GM12878 (cell line): ENCODE measurements around the gene CAMTA1. TPM values are rescaled to one million over a fixed set of nuclear protein-coding genes. Genes with fewer than 3 reads are reported as not detected.

Experiments used
- ATAC-seq: fragments of 200-7000 bp; cut with Tn5 transposase; 3 replicates; pipeline ENCODE4 v1.9.1; 2020; ENCODE audit warnings: mild to moderate bottlenecking, moderate library complexity
- BruUV-seq: library from RNA; stranded (reverse); fragments of 400-500 nt; replicated peaks from 2 replicates; lab custom pipeline; 2021; lab: Mats Ljungman, UMichigan
- CTCF ChIA-PET: fragments of 300-600 bp; sonication (Branson Sonifier 250); formaldehyde crosslinking; extraction: SDS; loops from one replicate; lab custom pipeline; 2021; ENCODE audit warnings: inconsistent platforms; lab: Yijun Ruan, JAX
- POLR2A ChIA-PET: fragments of 350-600 bp; formaldehyde crosslinking; extraction: SDS; loops from one replicate; lab custom pipeline; 2021; ENCODE audit warnings: inconsistent platforms; lab: Charles Lee
- RAD21 ChIA-PET: fragments of 300-600 bp; sonication (Branson Sonifier 250); formaldehyde crosslinking; loops from one replicate; lab custom pipeline; 2023; ENCODE audit warnings: antibody characterized with exemption; ENCODE audit not compliant: unreplicated experiment; lab: Charles Lee
- SMC1A ChIA-PET: fragments of 300-600 bp; sonication (Branson Sonifier 250); formaldehyde crosslinking; loops from one replicate; lab custom pipeline; 2023; ENCODE audit not compliant: unreplicated experiment, uncharacterized antibody; lab: Charles Lee
- DNase-seq: peaks from one replicate; pipeline ENCODE4 v3.0.0-alpha.2; 2011; ENCODE audit warnings: low read depth, low spot score
- FAIRE-seq: peaks from 3 replicates; lab custom pipeline; 2011; peaks lifted over from hg19 to GRCh38; lab: Jason Lieb, UNC
- H2AFZ ChIP-seq: 2 replicates; pipeline ENCODE4 v1.6.0; 2011; ENCODE audit warnings: low read depth, low read length, control low read depth; ENCODE audit not compliant: control insufficient read depth
- H3K27ac ChIP-seq: 2 replicates; pipeline ENCODE4 v1.5.1; 2011; ENCODE audit warnings: control low read depth; ENCODE audit not compliant: control insufficient read depth, insufficient read depth
- H3K27me3 ChIP-seq, 2 experiments: replicated peaks in 1 of 2; 2 replicates each; pipeline versions ENCODE4 v1.6.0 to v1.6.1; 2011; ENCODE audit warnings: low read length in 1 of 2; ENCODE audit not compliant: control insufficient read depth in 2 of 2, insufficient read depth in 2 of 2
- H3K36me3 ChIP-seq, 2 experiments: 2 replicates each; pipeline ENCODE4 v1.5.1; 2011; ENCODE audit warnings: low read length in 1 of 2; ENCODE audit not compliant: control insufficient read depth in 2 of 2, insufficient read depth in 2 of 2
- H3K4me1 ChIP-seq: 2 replicates; pipeline ENCODE4 v1.6.1; 2011; ENCODE audit warnings: mild to moderate bottlenecking, low read length, moderate library complexity, mixed read lengths; ENCODE audit not compliant: control insufficient read depth, insufficient read depth
- H3K4me2 ChIP-seq: 2 replicates; pipeline ENCODE4 v1.6.0; 2011; ENCODE audit warnings: control low read depth; ENCODE audit not compliant: control insufficient read depth, insufficient read depth
- H3K4me3 ChIP-seq: fragments of 200-600 bp; sonication (generic); 2 replicates; pipeline ENCODE4 v1.5.1; 2016
- H3K79me2 ChIP-seq: 2 replicates; pipeline ENCODE4 v1.6.0; 2011; ENCODE audit warnings: low read length; ENCODE audit not compliant: control insufficient read depth, insufficient read depth
- H3K9ac ChIP-seq: 2 replicates; pipeline ENCODE4 v1.8.0; 2011; ENCODE audit warnings: low read length, control low read depth, mixed read lengths; ENCODE audit not compliant: control insufficient read depth, insufficient read depth
- H3K9me3 ChIP-seq: replicated peaks from 3 replicates; pipeline ENCODE4 v1.5.1; 2011; ENCODE audit warnings: mild to moderate bottlenecking, low read length; ENCODE audit not compliant: control insufficient read depth, insufficient read depth
- H4K20me1 ChIP-seq: 2 replicates; pipeline ENCODE4 v1.6.0; 2011; ENCODE audit not compliant: control insufficient read depth, insufficient read depth
- BACH1 ChIP-seq: fragments of 450-650 bp; IDR thresholded peaks from 2 replicates; pipeline ENCODE4 v1.6.1; 2017; ENCODE audit warnings: mild to moderate bottlenecking, borderline replicate concordance
- BHLHE40 ChIP-seq, 2 experiments: fragments of 450-650 bp in 1 of 2; IDR thresholded peaks; 2 replicates each; pipeline ENCODE4 v1.6.1; 2011 to 2017; ENCODE audit warnings: low read depth in 2 of 2, borderline replicate concordance in 1 of 2, improper control_type of control experiment in 1 of 2, low read length in 1 of 2, mild to moderate bottlenecking in 1 of 2
- EZH2 ChIP-seq: IDR thresholded peaks from 2 replicates; pipeline ENCODE4 v1.6.1; 2012; ENCODE audit warnings: low read depth, mild to moderate bottlenecking, control low read depth, inconsistent platforms, low read length, borderline replicate concordance; ENCODE audit not compliant: control insufficient read depth
- HDAC6 ChIP-seq: fragments of 200-600 bp; sonication (generic); IDR thresholded peaks from one replicate; pipeline ENCODE4 v1.8.0; 2017; ENCODE audit warnings: antibody characterized with exemption; ENCODE audit not compliant: unreplicated experiment
- KAT2A ChIP-seq: conservative IDR thresholded peaks from 2 replicates; pipeline ENCODE4 v1.6.1; 2011; ENCODE audit warnings: low read depth, low read length; ENCODE audit not compliant: control insufficient read depth
- NFIC ChIP-seq: IDR thresholded peaks from 2 replicates; pipeline ENCODE4 v1.6.1; 2012; ENCODE audit warnings: low read depth, mild to moderate bottlenecking, inconsistent platforms, low read length, moderate library complexity
- PKNOX1 ChIP-seq: fragments of 450-650 bp; IDR thresholded peaks from 2 replicates; pipeline ENCODE4 v1.6.1; 2016; ENCODE audit warnings: mild to moderate bottlenecking
- SMAD1 ChIP-seq: fragments of 450-650 bp; IDR thresholded peaks from 2 replicates; pipeline ENCODE4 v1.6.1; 2018; ENCODE audit warnings: mild to moderate bottlenecking, low read depth; ENCODE audit not compliant: partially characterized antibody
- SPI1 ChIP-seq: IDR thresholded peaks from 2 replicates; pipeline ENCODE4 v1.6.1; 2011; ENCODE audit warnings: low read depth, mild to moderate bottlenecking, low read length, moderate library complexity, borderline replicate concordance; ENCODE audit not compliant: insufficient read depth
- SRF ChIP-seq, 2 experiments: IDR thresholded peaks; 2 replicates each; pipeline ENCODE4 v1.6.1; 2011; ENCODE audit warnings: low read depth in 2 of 2, low read length in 2 of 2, mild to moderate bottlenecking in 1 of 2, moderate library complexity in 1 of 2
- SUZ12 ChIP-seq: fragments of 200-600 bp; sonication (generic); IDR thresholded peaks from one replicate; pipeline ENCODE4 v1.6.1; 2018; ENCODE audit warnings: antibody characterized with exemption, mild to moderate bottlenecking; ENCODE audit not compliant: unreplicated experiment
- ZNF24 ChIP-seq: fragments of 450-650 bp; IDR thresholded peaks from 2 replicates; pipeline ENCODE4 v1.6.1; 2017; ENCODE audit warnings: antibody characterized with exemption, mild to moderate bottlenecking
- WGBS: methylation state at CpG from one replicate; pipeline ENCODE4 v1.1.6; 2016; ENCODE audit warnings: low lambda C conversion rate; ENCODE audit not compliant: insufficient replicate concordance, insufficient coverage; ENCODE audit errors: missing lambda C conversion rate; 5-methylcytosine and 5-hydroxymethylcytosine counted together
- in situ Hi-C: fragments of 300-500 bp; cut with MboI; formaldehyde crosslinking; loops from 9 replicates; pipeline ENCODE4 v1.14.3; 2018; ENCODE audit warnings: mixed read lengths
- intact Hi-C: fragments of 100-400 bp; cut with micrococcal nuclease; formaldehyde crosslinking; loops from one replicate; pipeline ENCODE4 v1.14.2; 2022; ENCODE audit not compliant: unreplicated experiment
- polyA plus RNA-seq, 11 experiments: library from polyadenylated mRNA; depleted of rRNA in 4 of 11; unstranded in 6 of 11; stranded (reverse) in 5 of 11; fragments of >200 nt; fragmentation: Nextera tagmentation in 4 of 11; fragmentation: Illumina TruSeq in 1 of 11; extraction: Ambion mirVana in 4 of 11; extraction: Trizol in 1 of 11; gene quantifications; 1 replicate in 1 of 11; 2 replicates in 10 of 11; pipeline versions ENCODE4 v1.2.1 to v1.2.3, GENCODE V29; 2011 to 2016; ENCODE audit warnings: inconsistent platforms in 2 of 11, missing spikeins in 2 of 11, low read depth in 1 of 11
- total RNA-seq, 4 experiments: library from RNA; depleted of rRNA in 3 of 4; stranded (reverse); fragments of >200 nt in 3 of 4; fragmentation: Illumina TruSeq in 1 of 4; extraction: Trizol in 1 of 4; gene quantifications; 2 replicates each; pipeline versions ENCODE4 v1.2.1 to v1.2.3, GENCODE V29; 2013 to 2021
- TF ChIP-seq, protein P1 (sequence below): IDR thresholded peaks from 2 replicates; pipeline ENCODE4 v1.6.1; 2012; ENCODE audit warnings: low read depth, low read length, improper control_type of control experiment
- TF ChIP-seq, protein P2 (sequence below): fragments of 150-350 bp; IDR thresholded peaks from 2 replicates; pipeline ENCODE4 v1.6.1; 2016; ENCODE audit warnings: low read depth, low read length
- TF ChIP-seq, protein P3 (sequence below): IDR thresholded peaks from 2 replicates; pipeline ENCODE4 v1.6.1; 2011; ENCODE audit warnings: low read depth, low read length, improper control_type of control experiment, borderline replicate concordance
- TF ChIP-seq, protein P4 (sequence below): IDR thresholded peaks from 2 replicates; pipeline ENCODE4 v1.6.1; 2011; ENCODE audit warnings: mild to moderate bottlenecking, low read depth, low read length, moderate library complexity; ENCODE audit not compliant: insufficient replicate concordance

The CAMTA1 gene
- total and polyA plus RNA-seq, 10 of the 15 experiments (the other 5 are each of a cell fraction or from before 2014, with no cell fraction given) = 37.7 to 148 (median 76.4) TPM

GRCh38 chr1:7568053-7568452 is 782.8 kb downstream of the CAMTA1 start:
- intact Hi-C loops (no loop called here), in situ Hi-C loops (no loop called here)
- ATAC-seq (no peak), FAIRE-seq (no peak), DNase-seq (no peak)
- no peaks in the 10 kb centered on the region for H3K36me3 ChIP-seq
- no peak overlapping the region for H3K4me2 ChIP-seq
- H3K9ac ChIP-seq = no peak overlapping the region
- no peaks in the 10 kb centered on the region for H3K27me3 ChIP-seq
- H3K79me2 ChIP-seq = no peaks in the 10 kb centered on the region
- no TSS peak for BruUV-seq
- no peaks in the 10 kb centered on the region for H3K4me1 ChIP-seq
- RAD21 ChIA-PET = no interaction called here
- no peaks in the 10 kb centered on the region for H4K20me1 ChIP-seq
- H3K9me3 ChIP-seq = no peaks in the 10 kb centered on the region; the same call in 2 of the 3 replicates
- POLR2A ChIA-PET = no interaction called here
- SMC1A ChIA-PET = no interaction called here
- CTCF ChIA-PET = no interaction called here
- WGBS = 59% methylated on average over 4 of the region's 4 CpGs
- no peak overlapping the region for H3K27ac ChIP-seq
- H3K4me3 ChIP-seq = no peak overlapping the region
- no peak overlapping the region for H2AFZ ChIP-seq
- TF ChIP-seq SRF (IDR thresholded peaks at IDR 0.05; ENCODE audit: low read depth in 2 of 2, low read length in 2 of 2) (no peak), KAT2A (no peak), SUZ12 (no peak), HDAC6 (no peak), PKNOX1 (no peak), ZNF24 (no peak), SPI1 (no peak), NFIC (no peak), EZH2 (no peak), SMAD1 (no peak), BACH1 (no peak), BHLHE40 (IDR thresholded peaks at IDR 0.05; ENCODE audit: borderline replicate concordance in 1 of 2, low read depth in 2 of 2, low read length in 1 of 2) (no peak)
- TF ChIP-seq, protein P1, sequence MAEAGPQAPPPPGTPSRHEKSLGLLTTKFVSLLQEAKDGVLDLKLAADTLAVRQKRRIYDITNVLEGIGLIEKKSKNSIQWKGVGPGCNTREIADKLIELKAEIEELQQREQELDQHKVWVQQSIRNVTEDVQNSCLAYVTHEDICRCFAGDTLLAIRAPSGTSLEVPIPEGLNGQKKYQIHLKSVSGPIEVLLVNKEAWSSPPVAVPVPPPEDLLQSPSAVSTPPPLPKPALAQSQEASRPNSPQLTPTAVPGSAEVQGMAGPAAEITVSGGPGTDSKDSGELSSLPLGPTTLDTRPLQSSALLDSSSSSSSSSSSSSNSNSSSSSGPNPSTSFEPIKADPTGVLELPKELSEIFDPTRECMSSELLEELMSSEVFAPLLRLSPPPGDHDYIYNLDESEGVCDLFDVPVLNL = no peak
- TF ChIP-seq, protein P2, sequence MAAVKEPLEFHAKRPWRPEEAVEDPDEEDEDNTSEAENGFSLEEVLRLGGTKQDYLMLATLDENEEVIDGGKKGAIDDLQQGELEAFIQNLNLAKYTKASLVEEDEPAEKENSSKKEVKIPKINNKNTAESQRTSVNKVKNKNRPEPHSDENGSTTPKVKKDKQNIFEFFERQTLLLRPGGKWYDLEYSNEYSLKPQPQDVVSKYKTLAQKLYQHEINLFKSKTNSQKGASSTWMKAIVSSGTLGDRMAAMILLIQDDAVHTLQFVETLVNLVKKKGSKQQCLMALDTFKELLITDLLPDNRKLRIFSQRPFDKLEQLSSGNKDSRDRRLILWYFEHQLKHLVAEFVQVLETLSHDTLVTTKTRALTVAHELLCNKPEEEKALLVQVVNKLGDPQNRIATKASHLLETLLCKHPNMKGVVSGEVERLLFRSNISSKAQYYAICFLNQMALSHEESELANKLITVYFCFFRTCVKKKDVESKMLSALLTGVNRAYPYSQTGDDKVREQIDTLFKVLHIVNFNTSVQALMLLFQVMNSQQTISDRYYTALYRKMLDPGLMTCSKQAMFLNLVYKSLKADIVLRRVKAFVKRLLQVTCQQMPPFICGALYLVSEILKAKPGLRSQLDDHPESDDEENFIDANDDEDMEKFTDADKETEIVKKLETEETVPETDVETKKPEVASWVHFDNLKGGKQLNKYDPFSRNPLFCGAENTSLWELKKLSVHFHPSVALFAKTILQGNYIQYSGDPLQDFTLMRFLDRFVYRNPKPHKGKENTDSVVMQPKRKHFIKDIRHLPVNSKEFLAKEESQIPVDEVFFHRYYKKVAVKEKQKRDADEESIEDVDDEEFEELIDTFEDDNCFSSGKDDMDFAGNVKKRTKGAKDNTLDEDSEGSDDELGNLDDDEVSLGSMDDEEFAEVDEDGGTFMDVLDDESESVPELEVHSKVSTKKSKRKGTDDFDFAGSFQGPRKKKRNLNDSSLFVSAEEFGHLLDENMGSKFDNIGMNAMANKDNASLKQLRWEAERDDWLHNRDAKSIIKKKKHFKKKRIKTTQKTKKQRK = no peak
- TF ChIP-seq, protein P3, sequence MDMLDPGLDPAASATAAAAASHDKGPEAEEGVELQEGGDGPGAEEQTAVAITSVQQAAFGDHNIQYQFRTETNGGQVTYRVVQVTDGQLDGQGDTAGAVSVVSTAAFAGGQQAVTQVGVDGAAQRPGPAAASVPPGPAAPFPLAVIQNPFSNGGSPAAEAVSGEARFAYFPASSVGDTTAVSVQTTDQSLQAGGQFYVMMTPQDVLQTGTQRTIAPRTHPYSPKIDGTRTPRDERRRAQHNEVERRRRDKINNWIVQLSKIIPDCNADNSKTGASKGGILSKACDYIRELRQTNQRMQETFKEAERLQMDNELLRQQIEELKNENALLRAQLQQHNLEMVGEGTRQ = no peak
- TF ChIP-seq, protein P4, sequence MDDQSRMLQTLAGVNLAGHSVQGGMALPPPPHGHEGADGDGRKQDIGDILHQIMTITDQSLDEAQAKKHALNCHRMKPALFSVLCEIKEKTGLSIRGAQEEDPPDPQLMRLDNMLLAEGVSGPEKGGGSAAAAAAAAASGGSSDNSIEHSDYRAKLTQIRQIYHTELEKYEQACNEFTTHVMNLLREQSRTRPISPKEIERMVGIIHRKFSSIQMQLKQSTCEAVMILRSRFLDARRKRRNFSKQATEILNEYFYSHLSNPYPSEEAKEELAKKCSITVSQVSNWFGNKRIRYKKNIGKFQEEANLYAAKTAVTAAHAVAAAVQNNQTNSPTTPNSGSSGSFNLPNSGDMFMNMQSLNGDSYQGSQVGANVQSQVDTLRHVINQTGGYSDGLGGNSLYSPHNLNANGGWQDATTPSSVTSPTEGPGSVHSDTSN = no peak
